Endodermal cell (in vitro differentiated cells): ENCODE data around the gene GTF3C2. TPM values are rescaled to one million over a fixed set of nuclear protein-coding genes. Genes with fewer than 3 reads are reported as not detected.
A peak's percentile ranks its signal among the peaks of the same experiment; 100 is the strongest.

Source experiments
- DNase-seq: peaks from one replicate; pipeline ENCODE4 v3.0.0-alpha.2; 2017
- H3K27ac ChIP-seq: 2 replicates; pipeline ENCODE4 v1.5.1; 2013; ENCODE audit warnings: mild to moderate bottlenecking, low read depth, low read length, moderate library complexity
- H3K27me3 ChIP-seq: 2 replicates; pipeline ENCODE4 v1.6.1; 2013; ENCODE audit warnings: mild to moderate bottlenecking, low read length, moderate library complexity; ENCODE audit not compliant: insufficient read depth, control insufficient read depth, poor library complexity, severe bottlenecking
- H3K36me3 ChIP-seq: 2 replicates; pipeline ENCODE4 v1.7.0; 2013; ENCODE audit warnings: mild to moderate bottlenecking, low read length, moderate library complexity; ENCODE audit not compliant: control insufficient read depth, insufficient read depth
- H3K4me1 ChIP-seq: one replicate; pipeline ENCODE4 v1.7.0; 2013; ENCODE audit warnings: low read length; ENCODE audit not compliant: control insufficient read depth, insufficient read depth
- H3K4me3 ChIP-seq: 2 replicates; pipeline ENCODE4 v1.5.1; 2013; ENCODE audit warnings: mild to moderate bottlenecking, low read length, moderate library complexity
- H3K9ac ChIP-seq: 2 replicates; pipeline ENCODE4 v1.6.1; 2013; ENCODE audit warnings: mild to moderate bottlenecking, low read length, moderate library complexity; ENCODE audit not compliant: poor library complexity, severe bottlenecking; ENCODE audit errors: extremely low read depth
- H3K9me3 ChIP-seq: 2 replicates; pipeline ENCODE4 v1.6.1; 2013; ENCODE audit warnings: mild to moderate bottlenecking, low read length, moderate library complexity; ENCODE audit not compliant: control insufficient read depth
- H3K27ac Mint-ChIP-seq: 2 replicates; pipeline ENCODE4 v1.8.0; 2020; ENCODE audit warnings: mixed read lengths
- H3K27me3 Mint-ChIP-seq: 2 replicates; pipeline ENCODE4 v1.8.0; 2021; ENCODE audit warnings: mild to moderate bottlenecking, mixed read lengths; ENCODE audit not compliant: insufficient read depth
- H3K36me3 Mint-ChIP-seq: 2 replicates; pipeline ENCODE4 v1.8.0; 2020; ENCODE audit warnings: low read depth, mixed read lengths
- H3K4me1 Mint-ChIP-seq: 2 replicates; pipeline ENCODE4 v1.8.0; 2020; ENCODE audit warnings: mixed read lengths
- H3K4me3 Mint-ChIP-seq: 2 replicates; pipeline ENCODE4 v1.8.0; 2020; ENCODE audit warnings: mild to moderate bottlenecking, moderate library complexity, mixed read lengths
- H3K9me3 Mint-ChIP-seq: 2 replicates; pipeline ENCODE4 v1.8.0; 2020; ENCODE audit warnings: mild to moderate bottlenecking, mixed read lengths
- WGBS, 2 experiments: methylation state at CpG; one replicate each; pipeline versions ENCODE4 v1.1.5 to v1.1.7; 2013; ENCODE audit warnings: missing lambda C conversion rate in 2 of 2, mixed read lengths in 1 of 2; ENCODE audit not compliant: insufficient coverage in 1 of 2, insufficient read length in 1 of 2; 5-methylcytosine and 5-hydroxymethylcytosine counted together
- total RNA-seq, 2 donors: library from RNA; stranded (reverse); fragmentation: NEBNext Ultra II Directional in 1 of 2; extraction: Animal tissue kit (Norgen Biotek cat#: 25700) in 1 of 2; gene quantifications; 2 replicates in 1 of 2; 3 replicates in 1 of 2; pipeline ENCODE4 v1.2.1, GENCODE V29; 2021
- TF ChIP-seq, protein P1 (sequence below): fragments of 200-600 bp; sonication (generic); conservative IDR thresholded peaks from 2 replicates; pipeline ENCODE4 v1.5.0; 2021; ENCODE audit warnings: antibody characterized with exemption, mild to moderate bottlenecking

The GTF3C2 gene
- total RNA-seq, 2 donors from 2014 or later: 105 to 120 TPM

DNA sequence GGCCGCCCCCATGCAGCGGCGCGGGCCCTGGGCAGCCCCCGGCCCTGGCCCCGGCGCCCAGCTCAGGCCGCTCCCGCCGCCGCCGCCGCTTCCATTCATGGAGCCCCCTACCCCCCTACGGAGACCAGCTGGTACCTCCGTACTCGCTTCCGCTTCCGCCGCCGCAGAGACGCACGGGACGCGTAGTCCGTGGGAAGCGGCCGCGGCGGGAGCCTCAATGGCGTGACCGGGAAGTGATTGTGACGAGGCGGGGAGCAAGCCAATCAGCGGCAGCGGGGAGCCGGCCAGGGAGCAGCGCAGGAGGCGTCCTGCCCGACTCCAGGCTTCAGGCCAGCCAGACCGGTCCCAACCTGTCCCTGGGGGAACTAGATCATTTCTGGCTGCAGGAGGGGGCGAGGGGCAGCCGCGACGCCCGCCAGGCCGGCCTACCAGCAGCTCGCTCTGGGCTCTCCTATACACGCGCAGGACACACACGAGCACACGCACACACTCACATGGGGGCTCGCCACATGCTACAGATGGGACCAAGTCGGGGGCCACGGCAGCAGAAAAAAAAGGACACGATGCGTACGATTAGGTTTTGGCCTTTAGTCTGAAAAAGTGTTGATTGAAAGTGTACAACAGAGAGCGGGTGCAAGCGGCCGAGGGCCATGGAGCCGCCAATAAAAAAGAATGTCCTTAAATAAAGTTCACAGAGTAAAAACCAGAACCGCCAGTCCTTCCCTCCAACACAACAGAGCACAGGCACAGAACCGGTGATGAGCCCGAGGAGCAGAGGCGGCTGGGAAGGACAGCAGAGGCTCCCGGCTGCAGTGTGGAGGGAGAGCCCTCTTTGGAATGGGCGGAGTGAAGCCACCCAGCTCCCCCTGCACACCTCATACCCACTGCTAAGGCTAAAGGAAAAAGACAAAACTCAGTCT lies 24.3 kb upstream of the GTF3C2 start, which contains the start of gene ZNF513:
TSS of gene ZNF513 (minus strand) at position 109 of the 920 bp plus-strand sequence. CDS start 208 bp downstream, outside the sequence.
- WGBS, 2 experiments: 26 to 30% methylated on average over 32 to 67 of the region's 67 CpGs
- Mint-ChIP-seq H3K4me1 (peaks cover 19% of the 10 kb centered on the region), H3K9me3 (no peaks in the 10 kb centered on the region)

DNA sequence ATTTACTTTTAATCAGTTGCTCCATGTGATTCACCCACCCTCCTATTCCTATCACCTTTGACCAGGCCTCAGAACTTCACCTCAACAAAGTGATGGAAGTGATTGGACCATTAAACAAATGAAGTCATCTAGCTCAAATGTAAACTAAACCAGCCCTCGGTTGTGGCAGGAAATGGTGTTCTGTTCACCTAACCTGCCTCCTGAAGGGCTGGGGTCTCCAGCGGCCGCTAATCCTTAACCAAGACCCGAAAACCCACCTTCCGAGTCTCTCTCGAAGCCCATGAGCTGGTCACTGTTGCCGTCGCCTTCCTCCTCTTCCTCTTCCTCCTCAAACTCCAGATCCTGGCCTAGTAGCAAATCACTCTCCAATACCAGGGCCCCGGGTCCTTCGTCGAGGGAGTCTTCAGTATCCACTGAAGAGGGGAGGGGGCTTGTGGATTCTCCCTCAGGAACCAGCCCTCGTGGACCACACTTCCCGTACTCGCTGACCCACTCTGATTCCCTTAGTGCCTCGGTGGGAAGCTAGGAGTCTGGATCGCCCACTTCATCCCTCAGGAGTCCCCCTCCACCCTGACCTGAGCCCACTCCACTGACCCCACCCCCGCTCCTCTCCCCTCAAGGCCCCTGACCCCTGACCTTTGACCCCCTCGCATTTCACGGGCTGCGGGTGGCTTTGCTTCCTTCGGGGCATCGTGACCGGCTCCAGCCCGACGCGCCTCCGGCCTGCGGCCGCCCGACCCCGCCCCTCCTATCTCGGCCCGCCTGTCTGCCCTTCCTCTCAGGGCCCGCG lies 23.5 kb upstream of the GTF3C2 start:
- Histone ChIP-seq H3K27ac (peak overlapping the region; percentile 96), H3K9me3 (no peaks in the 10 kb centered on the region), H3K36me3 (peaks cover 80% of the 10 kb centered on the region), H3K4me1 (peaks cover 4% of the 10 kb centered on the region), H3K27me3 (no peaks in the 10 kb centered on the region), H3K9ac (peak overlapping the region; percentile 77), H3K4me3 (peak overlapping the region; percentile 90)
- DNase-seq: peak; percentile 65
- Mint-ChIP-seq H3K36me3 (peaks cover 59% of the 10 kb centered on the region), H3K27ac (peak overlapping the region; percentile 98), H3K27me3 (no peaks in the 10 kb centered on the region), H3K4me1 (peaks cover 19% of the 10 kb centered on the region), H3K9me3 (no peaks in the 10 kb centered on the region), H3K4me3 (peak overlapping the region; percentile 92)
- TF ChIP-seq, protein P1, sequence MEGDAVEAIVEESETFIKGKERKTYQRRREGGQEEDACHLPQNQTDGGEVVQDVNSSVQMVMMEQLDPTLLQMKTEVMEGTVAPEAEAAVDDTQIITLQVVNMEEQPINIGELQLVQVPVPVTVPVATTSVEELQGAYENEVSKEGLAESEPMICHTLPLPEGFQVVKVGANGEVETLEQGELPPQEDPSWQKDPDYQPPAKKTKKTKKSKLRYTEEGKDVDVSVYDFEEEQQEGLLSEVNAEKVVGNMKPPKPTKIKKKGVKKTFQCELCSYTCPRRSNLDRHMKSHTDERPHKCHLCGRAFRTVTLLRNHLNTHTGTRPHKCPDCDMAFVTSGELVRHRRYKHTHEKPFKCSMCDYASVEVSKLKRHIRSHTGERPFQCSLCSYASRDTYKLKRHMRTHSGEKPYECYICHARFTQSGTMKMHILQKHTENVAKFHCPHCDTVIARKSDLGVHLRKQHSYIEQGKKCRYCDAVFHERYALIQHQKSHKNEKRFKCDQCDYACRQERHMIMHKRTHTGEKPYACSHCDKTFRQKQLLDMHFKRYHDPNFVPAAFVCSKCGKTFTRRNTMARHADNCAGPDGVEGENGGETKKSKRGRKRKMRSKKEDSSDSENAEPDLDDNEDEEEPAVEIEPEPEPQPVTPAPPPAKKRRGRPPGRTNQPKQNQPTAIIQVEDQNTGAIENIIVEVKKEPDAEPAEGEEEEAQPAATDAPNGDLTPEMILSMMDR: no peak
- 2 to 6% methylated on average over 3 to 35 of the region's 35 CpGs for WGBS, 2 experiments

More for the DNA sequence above, 24.3 kb upstream of the GTF3C2 start, which contains the start of gene ZNF513:
- no peaks in the 10 kb centered on the region for H3K27me3 Mint-ChIP-seq
- peaks cover 4% of the 10 kb centered on the region for H3K4me1 ChIP-seq
- peaks cover 60% of the 10 kb centered on the region for H3K36me3 Mint-ChIP-seq
- H3K4me3 Mint-ChIP-seq: peak within 1 kb of the TSS; percentile 92
- peak; percentile 99 for DNase-seq
- peaks cover 79% of the 10 kb centered on the region for H3K36me3 ChIP-seq
- no peaks in the 10 kb centered on the region for H3K27me3 ChIP-seq
- TF ChIP-seq, protein P1: no peak
- peak within 1 kb of the TSS; percentile 96 for H3K27ac ChIP-seq
- H3K4me3 ChIP-seq: peak within 1 kb of the TSS; percentile 90
- H3K9me3 ChIP-seq: no peaks in the 10 kb centered on the region
- peak within 1 kb of the TSS; percentile 98 for H3K27ac Mint-ChIP-seq
- peak within 1 kb of the TSS; percentile 77 for H3K9ac ChIP-seq

DNA sequence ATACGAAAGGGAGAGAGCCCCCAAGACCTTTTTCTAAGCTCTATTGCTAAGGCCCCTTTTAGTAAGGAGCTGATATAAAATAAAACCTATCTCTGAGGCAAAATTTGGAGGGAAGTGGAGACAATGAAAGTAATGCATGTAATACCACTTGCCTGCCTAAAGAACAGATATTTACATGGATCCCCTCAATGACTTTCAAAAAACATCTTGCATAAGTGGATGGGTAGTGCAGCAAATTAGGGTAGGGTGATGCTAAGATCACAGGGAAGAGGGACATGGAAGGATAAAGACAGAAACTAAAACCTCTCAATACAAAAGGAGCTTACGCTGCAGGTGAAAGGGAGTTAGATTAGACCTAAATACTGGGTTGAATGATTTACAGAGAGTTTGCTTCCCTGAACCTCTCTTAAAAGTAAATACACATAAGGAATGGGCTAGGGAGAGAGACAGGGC lies 22.8 kb upstream of the GTF3C2 start:
- H3K27me3 Mint-ChIP-seq: no peaks in the 10 kb centered on the region
- H3K9ac ChIP-seq: peak overlapping the region; percentile 77
- no peaks in the 10 kb centered on the region for H3K9me3 Mint-ChIP-seq
- peak overlapping the region; percentile 92 for H3K4me3 Mint-ChIP-seq
- no peak overlapping the region for H3K27ac ChIP-seq
- H3K36me3 ChIP-seq: peaks cover 80% of the 10 kb centered on the region
- no peaks in the 10 kb centered on the region for H3K9me3 ChIP-seq
- H3K27ac Mint-ChIP-seq: peak overlapping the region; percentile 98
- no peaks in the 10 kb centered on the region for H3K27me3 ChIP-seq
- H3K36me3 Mint-ChIP-seq: peaks cover 62% of the 10 kb centered on the region
- peak overlapping the region; percentile 90 for H3K4me3 ChIP-seq
- H3K4me1 Mint-ChIP-seq: peaks cover 19% of the 10 kb centered on the region
- TF ChIP-seq, protein P1: no peak
- 86 to 96% methylated on average over 1 to 2 of the region's 2 CpGs for WGBS, 2 experiments
- DNase-seq: no peak
- H3K4me1 ChIP-seq: peaks cover 4% of the 10 kb centered on the region
